Mucosa of stomach (tissue), 1 donor: ENCODE results near the gene POT1.

Source experiments
- H3K27me3 ChIP-seq: one replicate; pipeline ENCODE4 v1.7.0; 2013; ENCODE audit warnings: mild to moderate bottlenecking, low read length; ENCODE audit not compliant: control insufficient read depth, insufficient read depth
- H3K36me3 ChIP-seq: one replicate; pipeline ENCODE4 v1.7.0; 2013; ENCODE audit warnings: low read length; ENCODE audit not compliant: control insufficient read depth, insufficient read depth
- H3K4me1 ChIP-seq: one replicate; pipeline ENCODE4 v1.7.0; 2013; ENCODE audit warnings: mild to moderate bottlenecking, low read length; ENCODE audit not compliant: control insufficient read depth, insufficient read depth
- H3K4me3 ChIP-seq: one replicate; pipeline ENCODE4 v1.7.0; 2013; ENCODE audit warnings: low read length
- H3K9ac ChIP-seq: one replicate; pipeline ENCODE4 v1.7.0; 2013; ENCODE audit warnings: mild to moderate bottlenecking, low read length, moderate library complexity
- H3K9me3 ChIP-seq: one replicate; pipeline ENCODE4 v1.7.0; 2013; ENCODE audit warnings: mild to moderate bottlenecking, low read length, moderate library complexity; ENCODE audit not compliant: control insufficient read depth
- donor health status: Pancreatic carcinoma.

POT1 gene

GRCh38 chr7:124799448-124799847, 130.2 kb downstream of the POT1 start:
- H3K4me3 ChIP-seq: no peak overlapping the region
- H3K9ac ChIP-seq: no peak overlapping the region
- no peaks in the 10 kb centered on the region for H3K9me3 ChIP-seq
- no peaks in the 10 kb centered on the region for H3K4me1 ChIP-seq
- no peaks in the 10 kb centered on the region for H3K36me3 ChIP-seq
- H3K27me3 ChIP-seq: no peaks in the 10 kb centered on the region

- Histone ChIP-seq H3K27me3 (no peaks in the 10 kb centered on the region), H3K9ac (no peak overlapping the region), H3K9me3 (no peaks in the 10 kb centered on the region)
Observed at GRCh38 chr7:124796771-124797170, 132.9 kb downstream of the POT1 start.

GRCh38 chr7:124792696-124793095, 136.9 kb downstream of the POT1 start:
- Histone ChIP-seq H3K36me3 (no peaks in the 10 kb centered on the region), H3K9me3 (no peaks in the 10 kb centered on the region), H3K9ac (no peak overlapping the region), H3K27me3 (no peaks in the 10 kb centered on the region), H3K4me3 (no peak overlapping the region), H3K4me1 (no peaks in the 10 kb centered on the region)

More at GRCh38 chr7:124796771-124797170, 132.9 kb downstream of the POT1 start:
- no peaks in the 10 kb centered on the region for H3K4me1 ChIP-seq
- no peak overlapping the region for H3K4me3 ChIP-seq
- no peaks in the 10 kb centered on the region for H3K36me3 ChIP-seq

- Histone ChIP-seq H3K36me3 (no peaks in the 10 kb centered on the region), H3K9me3 (no peaks in the 10 kb centered on the region), H3K4me1 (no peaks in the 10 kb centered on the region), H3K27me3 (no peaks in the 10 kb centered on the region), H3K4me3 (no peak overlapping the region), H3K9ac (no peak overlapping the region)
Observed at GRCh38 chr7:124792002-124792401, 137.6 kb downstream of the POT1 start.

- H3K9me3 ChIP-seq: no peaks in the 10 kb centered on the region
- no peaks in the 10 kb centered on the region for H3K4me1 ChIP-seq
- H3K36me3 ChIP-seq: no peaks in the 10 kb centered on the region
- no peak overlapping the region for H3K9ac ChIP-seq
- H3K27me3 ChIP-seq: no peaks in the 10 kb centered on the region
- H3K4me3 ChIP-seq: no peak overlapping the region
Observed at GRCh38 chr7:124791426-124791825, 138.2 kb downstream of the POT1 start.

GRCh38 chr7:124790645-124791044, 139.0 kb downstream of the POT1 start:
- Histone ChIP-seq H3K4me1 (no peaks in the 10 kb centered on the region), H3K9ac (no peak overlapping the region), H3K36me3 (no peaks in the 10 kb centered on the region), H3K27me3 (no peaks in the 10 kb centered on the region), H3K4me3 (no peak overlapping the region), H3K9me3 (no peaks in the 10 kb centered on the region)

- Histone ChIP-seq H3K27me3 (no peaks in the 10 kb centered on the region), H3K9ac (no peak overlapping the region), H3K4me1 (no peaks in the 10 kb centered on the region), H3K4me3 (no peak overlapping the region), H3K9me3 (no peaks in the 10 kb centered on the region), H3K36me3 (no peaks in the 10 kb centered on the region)
Observed at GRCh38 chr7:124785994-124786393, 143.6 kb downstream of the POT1 start.

- Histone ChIP-seq H3K9ac (no peak overlapping the region), H3K4me3 (no peak overlapping the region), H3K36me3 (no peaks in the 10 kb centered on the region), H3K4me1 (no peaks in the 10 kb centered on the region), H3K9me3 (no peaks in the 10 kb centered on the region), H3K27me3 (no peaks in the 10 kb centered on the region)
Observed at GRCh38 chr7:124784879-124785818, 144.5 kb downstream of the POT1 start.

GRCh38 chr7:124783271-124783670, 146.4 kb downstream of the POT1 start:
- Histone ChIP-seq H3K4me3 (no peak overlapping the region), H3K27me3 (no peaks in the 10 kb centered on the region), H3K36me3 (no peaks in the 10 kb centered on the region), H3K4me1 (no peaks in the 10 kb centered on the region), H3K9ac (no peak overlapping the region), H3K9me3 (no peaks in the 10 kb centered on the region)

GRCh38 chr7:124781907-124782734, 147.5 kb downstream of the POT1 start:
- no peaks in the 10 kb centered on the region for H3K27me3 ChIP-seq

GRCh38 chr7:124781418-124781817, 148.2 kb downstream of the POT1 start:
- H3K9ac ChIP-seq: no peak overlapping the region
- H3K36me3 ChIP-seq: no peaks in the 10 kb centered on the region
- H3K27me3 ChIP-seq: no peaks in the 10 kb centered on the region
- H3K9me3 ChIP-seq: no peaks in the 10 kb centered on the region
- H3K4me1 ChIP-seq: no peaks in the 10 kb centered on the region
- H3K4me3 ChIP-seq: no peak overlapping the region

More at GRCh38 chr7:124781907-124782734, 147.5 kb downstream of the POT1 start:
- Histone ChIP-seq H3K9me3 (no peaks in the 10 kb centered on the region), H3K4me3 (no peak overlapping the region), H3K4me1 (no peaks in the 10 kb centered on the region), H3K36me3 (no peaks in the 10 kb centered on the region), H3K9ac (no peak overlapping the region)

- no peaks in the 10 kb centered on the region for H3K36me3 ChIP-seq
- H3K9ac ChIP-seq: no peak overlapping the region
- no peaks in the 10 kb centered on the region for H3K4me1 ChIP-seq
- H3K27me3 ChIP-seq: no peaks in the 10 kb centered on the region
- no peak overlapping the region for H3K4me3 ChIP-seq
- H3K9me3 ChIP-seq: no peaks in the 10 kb centered on the region
Observed at GRCh38 chr7:124780608-124781007, 149.0 kb downstream of the POT1 start.
